Activated effector memory CD4-positive, alpha-beta T cell treated with Interleukin-2 at 50 U/mL for 16 hours (primary cell): Measurements from ENCODE around the gene CAPN14.

ENCODE experiments used
- DNase-seq: peaks from one replicate; pipeline ENCODE4 v3.0.0-alpha.2; 2020

CAPN14 gene

DNA sequence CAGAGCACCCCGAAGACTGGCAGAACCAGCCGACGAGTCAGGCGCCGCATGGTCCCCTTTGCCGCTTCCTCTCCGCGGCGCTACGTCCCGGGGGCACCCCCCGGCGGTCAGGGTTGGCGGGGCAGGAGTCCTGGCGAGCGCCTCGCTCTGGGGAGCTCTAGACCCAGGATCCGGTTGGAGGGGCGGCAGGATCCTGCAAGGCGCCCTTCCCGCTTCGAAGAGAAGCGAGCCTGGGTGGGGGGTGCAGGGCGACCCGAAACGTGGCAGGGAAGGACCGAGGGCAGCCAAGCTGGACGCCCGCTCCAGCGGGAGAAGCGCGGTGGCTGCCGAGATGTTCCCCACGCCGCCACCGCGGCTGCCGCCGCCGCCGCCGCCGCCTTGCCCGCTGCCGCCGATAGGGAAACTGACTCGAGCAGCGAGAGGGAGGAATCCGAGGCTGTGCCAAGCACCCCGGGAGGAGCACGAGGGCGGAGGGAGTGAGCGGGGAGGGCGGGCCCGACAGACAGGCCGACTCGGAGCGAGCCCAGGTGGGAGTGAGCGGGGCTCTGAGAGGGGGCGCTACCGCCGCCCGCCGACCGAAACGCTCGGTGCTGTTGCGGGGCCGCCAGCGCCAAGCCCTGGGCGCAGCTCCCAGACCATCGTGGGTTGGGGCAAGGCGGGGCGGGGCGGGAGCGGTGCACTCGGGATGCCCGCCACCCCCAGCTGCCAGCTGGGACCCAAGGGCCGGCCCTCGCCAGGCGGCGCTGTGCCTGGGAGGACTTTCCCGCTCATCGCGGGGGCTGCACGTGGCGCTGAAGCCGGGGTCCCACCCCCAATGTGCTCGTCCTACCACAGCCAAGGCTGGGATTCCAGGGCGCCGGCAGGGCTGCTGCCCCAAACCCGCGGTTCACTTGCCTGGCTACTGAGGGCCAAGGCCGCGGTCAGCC is 79.0 kb downstream of the CAPN14 start, which contains the start of gene GALNT14:
GALNT14 (minus strand) TSS at position 404 of the 926 bp plus-strand sequence; CDS start at position 50, 354 bp downstream.
- DNase-seq = no peak

- DNase-seq = no peak
Measured at GRCh38 chr2:31137211-31138036, 79.9 kb downstream of the CAPN14 start.

DNA sequence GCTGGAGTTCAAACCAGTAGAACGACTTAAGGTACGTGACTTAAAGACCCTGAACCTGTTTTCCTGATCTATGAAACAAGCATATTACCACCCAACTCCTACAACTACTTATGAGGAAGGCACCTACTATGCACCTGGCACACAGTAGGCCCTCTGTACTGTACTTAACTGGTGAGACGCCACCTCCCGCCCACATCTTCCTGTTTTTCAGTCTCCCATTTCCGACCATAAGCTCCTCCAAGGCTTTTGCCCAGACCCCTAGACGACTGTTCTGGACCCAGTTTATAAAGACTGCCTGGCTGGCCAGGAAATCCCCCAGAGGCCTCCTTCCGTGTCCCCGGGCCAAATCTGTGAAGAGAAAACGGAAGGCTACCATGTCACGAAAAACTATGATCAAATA is 80.6 kb downstream of the CAPN14 start:
- DNase-seq = no peak

GRCh38 chr2:31136000-31136399 is 81.3 kb downstream of the CAPN14 start:
- no peak for DNase-seq

GRCh38 chr2:31134480-31134879 is 82.8 kb downstream of the CAPN14 start:
- DNase-seq = no peak

GRCh38 chr2:31132786-31133185 is 84.5 kb downstream of the CAPN14 start:
- DNase-seq = no peak

DNA sequence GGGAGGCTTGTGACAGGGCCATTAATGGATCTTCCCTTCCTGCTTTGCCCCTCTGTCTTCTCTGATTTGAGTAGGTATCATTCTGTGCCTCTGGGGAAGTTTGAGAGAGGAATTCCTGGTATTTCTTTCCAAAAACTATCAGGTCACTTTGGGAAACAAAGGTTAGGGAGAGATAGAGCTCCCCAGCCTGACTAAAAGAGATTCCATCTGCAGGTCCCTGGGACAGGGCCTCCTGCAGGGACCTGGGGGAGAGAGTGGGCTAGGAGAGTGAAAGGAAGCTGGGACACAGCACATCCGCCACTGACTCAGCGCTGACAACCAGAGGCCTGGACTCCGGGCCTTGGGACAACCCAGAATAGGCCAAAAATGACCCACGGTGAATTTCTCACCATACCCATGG is 85.4 kb downstream of the CAPN14 start:
- DNase-seq = no peak

DNA sequence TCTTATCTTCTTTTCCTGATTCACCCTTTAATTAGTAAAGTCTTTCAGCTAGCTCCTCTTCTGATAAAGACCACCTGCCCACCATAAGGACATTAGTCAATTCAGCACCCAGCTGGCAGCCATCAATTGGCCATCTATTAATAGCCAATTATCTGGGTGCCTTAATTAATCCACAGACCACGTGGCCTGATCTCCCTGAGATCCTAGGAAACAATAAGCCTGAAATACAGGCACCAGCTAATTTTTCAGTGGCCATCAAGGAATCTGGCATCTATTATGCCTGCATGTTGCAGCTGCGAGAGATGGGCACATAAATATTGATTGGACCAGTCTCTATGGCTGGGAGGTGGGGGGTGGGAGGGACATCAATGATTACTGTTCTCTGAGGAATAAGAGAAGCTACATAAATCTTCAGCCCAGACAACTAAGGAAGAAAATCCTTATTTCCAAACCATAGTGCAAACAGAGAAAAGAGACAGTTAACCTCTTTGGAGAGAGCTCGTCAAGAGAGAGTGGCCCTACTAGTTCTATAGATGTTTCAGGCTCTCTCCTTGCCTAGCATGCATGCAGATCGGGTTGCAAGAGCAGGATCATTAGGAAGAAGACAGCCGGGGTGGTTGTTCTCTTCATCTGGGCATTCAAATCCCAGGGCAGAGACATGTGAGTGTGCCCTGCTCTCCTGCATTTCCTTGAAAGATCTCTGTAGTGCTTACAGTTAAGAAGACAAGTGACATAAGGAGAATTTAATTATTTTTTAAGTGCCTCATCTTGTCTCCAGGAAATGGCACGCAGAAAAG is 87.7 kb downstream of the CAPN14 start:
- DNase-seq = no peak

GRCh38 chr2:31127931-31128330 is 89.4 kb downstream of the CAPN14 start:
- DNase-seq = no peak

DNA sequence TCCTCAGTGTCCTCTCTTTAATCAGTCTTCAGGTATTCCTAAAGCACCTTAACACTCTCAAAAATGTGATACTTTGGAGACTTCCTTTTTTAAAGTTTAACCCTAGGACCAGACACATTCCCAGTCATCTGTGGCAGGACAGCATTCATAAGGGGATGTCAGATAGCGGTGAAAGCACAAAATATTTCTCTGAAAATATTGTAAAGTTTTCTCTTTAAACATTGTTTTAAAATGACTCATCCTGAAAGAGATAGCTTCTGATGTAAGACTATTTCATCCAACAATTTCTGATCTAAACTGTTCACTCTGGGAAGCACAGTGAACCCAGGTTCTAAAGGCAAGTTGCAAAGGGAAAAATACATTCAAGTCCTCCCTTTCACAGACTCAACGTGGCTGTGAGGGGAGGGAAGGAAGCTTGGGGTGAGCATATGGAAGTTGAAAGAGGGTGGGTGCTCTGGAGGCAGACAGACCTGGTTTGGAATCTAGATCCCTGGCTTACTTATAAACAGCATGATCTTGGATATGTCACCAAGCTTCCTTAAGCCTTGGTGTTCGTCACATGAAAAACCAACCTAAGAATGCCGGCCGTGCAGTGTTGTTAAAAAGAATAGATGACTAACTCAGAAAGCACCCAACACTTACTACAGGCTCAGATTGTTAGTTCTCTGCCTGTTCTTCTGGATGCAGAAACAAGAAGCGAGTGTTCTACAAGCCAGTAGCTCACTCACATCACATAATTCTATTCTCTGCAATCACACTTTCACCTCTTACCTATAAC is 91.2 kb downstream of the CAPN14 start:
- DNase-seq = no peak

DNA sequence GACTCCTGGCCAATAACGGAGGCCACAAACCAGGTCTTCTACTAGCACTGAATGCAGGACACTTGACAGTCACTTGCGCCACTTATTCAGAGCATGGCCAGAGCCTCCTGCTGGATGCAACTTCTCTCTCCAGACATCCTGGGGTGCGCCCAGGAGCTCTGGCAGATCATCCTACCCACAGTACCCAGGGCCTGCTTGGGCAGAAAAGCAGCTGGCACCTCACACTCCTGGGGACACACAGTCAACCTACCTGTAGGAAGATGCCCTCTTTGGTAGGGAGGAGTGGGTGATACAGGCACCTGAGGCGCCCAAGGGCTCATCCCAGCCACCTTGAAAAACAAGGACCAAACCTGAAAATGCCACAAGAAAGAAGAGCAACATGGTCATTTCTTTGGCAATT is 92.4 kb downstream of the CAPN14 start:
- no peak for DNase-seq
